Measurements from ENCODE around the gene CD74. TPM values are rescaled to one million over a fixed set of nuclear protein-coding genes. Genes with fewer than 3 reads are reported as not detected.

CD74 gene
- total RNA-seq, 3 donors from 2014 or later, result 382 to 393 (median 392) TPM

GRCh38 chr5:150451594-150451993 lies 38.9 kb upstream of the CD74 start:
- intact Hi-C loops (cut with DNase I; ENCODE audit: low total_unique reads), result no loop called here
- no peak overlapping the region for H3K4me3 ChIP-seq
- no peaks in the 10 kb centered on the region for H3K9me3 ChIP-seq
- TF ChIP-seq POLR2A (IDR thresholded peaks at IDR 0.05) (no peak), CTCF (IDR thresholded peaks at IDR 0.05) (no peak), POLR2AphosphoS5 (IDR thresholded peaks at IDR 0.05) (no peak)
- H3K4me1 ChIP-seq, result peaks cover 10 to 13% of the 10 kb centered on the region in 2 donors
- H3K27me3 ChIP-seq, result no peaks in the 10 kb centered on the region
- DNase-seq (ENCODE audit: low spot score in 2 of 2), result no peak
- H3K27ac ChIP-seq, result no peak overlapping the region
- peaks cover 8% of the 10 kb centered on the region for H3K36me3 ChIP-seq

- peak within 1 kb of the TSS; percentile 76 to 85 (median 82) for H3K4me3 ChIP-seq
- DNase-seq (ENCODE audit: low spot score in 2 of 2), result peak; percentile 94 to 96
- H3K27ac ChIP-seq, result peak within 1 kb of the TSS; percentile 95 to 98
- H3K36me3 ChIP-seq, result peaks cover 19% of the 10 kb centered on the region
- no peaks in the 10 kb centered on the region for H3K9me3 ChIP-seq
- no peaks in the 10 kb centered on the region for H3K27me3 ChIP-seq
- intact Hi-C loops (cut with DNase I; ENCODE audit: low total_unique reads), result loop anchor here (1.0 kb wide), 1 partner anchor 48 kb away; no protein-coding TSS in a partner anchor
- TF ChIP-seq POLR2AphosphoS5 (IDR thresholded peaks at IDR 0.05) (peak; percentile 92 to 98 (median 96)), CTCF (IDR thresholded peaks at IDR 0.05) (peak; percentile 92 to 96 (median 94)), POLR2A (IDR thresholded peaks at IDR 0.05) (peak; percentile 81)
- peaks cover 10 to 13% of the 10 kb centered on the region in 2 donors for H3K4me1 ChIP-seq
These were observed 37.0 kb upstream of the CD74 start, which contains the start of gene RPS14 for GRCh38 chr5:150449517-150450339. TSS of gene RPS14 (minus strand) at chr5:150449739. CDS start at chr5:150447733, 2,006 bp downstream.

- Histone ChIP-seq H3K27ac (peak overlapping the region; percentile 95 to 98), H3K27me3 (no peaks in the 10 kb centered on the region), H3K9me3 (no peaks in the 10 kb centered on the region), H3K4me1 (peaks cover 10 to 13% of the 10 kb centered on the region in 2 donors), H3K4me3 (peak overlapping the region; percentile 76 to 85 (median 82)), H3K36me3 (peaks cover 19% of the 10 kb centered on the region)
- no peak for TF ChIP-seq POLR2A (IDR thresholded peaks at IDR 0.05)
- no peak for TF ChIP-seq CTCF (IDR thresholded peaks at IDR 0.05)
- no peak for TF ChIP-seq POLR2AphosphoS5 (IDR thresholded peaks at IDR 0.05)
- no peak for DNase-seq (ENCODE audit: low spot score in 2 of 2)
- intact Hi-C loops (cut with DNase I; ENCODE audit: low total_unique reads), result loop anchor here (1.0 kb wide), 1 partner anchor 48 kb away; no protein-coding TSS in a partner anchor
These were observed 36.3 kb upstream of the CD74 start for GRCh38 chr5:150448952-150449516.

GRCh38 chr5:150448334-150448733 lies 35.6 kb upstream of the CD74 start:
- DNase-seq (ENCODE audit: low spot score in 2 of 2), result no peak
- TF ChIP-seq CTCF (IDR thresholded peaks at IDR 0.05) (no peak), POLR2AphosphoS5 (IDR thresholded peaks at IDR 0.05) (no peak), POLR2A (IDR thresholded peaks at IDR 0.05) (no peak)
- Histone ChIP-seq H3K27ac (peak overlapping the region; percentile 95 to 98), H3K27me3 (no peaks in the 10 kb centered on the region), H3K4me3 (peak overlapping the region; percentile 76 to 85 (median 82)), H3K36me3 (peaks cover 23% of the 10 kb centered on the region), H3K4me1 (peaks cover 10 to 13% of the 10 kb centered on the region in 2 donors), H3K9me3 (no peaks in the 10 kb centered on the region)
- intact Hi-C loops (cut with DNase I; ENCODE audit: low total_unique reads), result no loop called here

DNA sequence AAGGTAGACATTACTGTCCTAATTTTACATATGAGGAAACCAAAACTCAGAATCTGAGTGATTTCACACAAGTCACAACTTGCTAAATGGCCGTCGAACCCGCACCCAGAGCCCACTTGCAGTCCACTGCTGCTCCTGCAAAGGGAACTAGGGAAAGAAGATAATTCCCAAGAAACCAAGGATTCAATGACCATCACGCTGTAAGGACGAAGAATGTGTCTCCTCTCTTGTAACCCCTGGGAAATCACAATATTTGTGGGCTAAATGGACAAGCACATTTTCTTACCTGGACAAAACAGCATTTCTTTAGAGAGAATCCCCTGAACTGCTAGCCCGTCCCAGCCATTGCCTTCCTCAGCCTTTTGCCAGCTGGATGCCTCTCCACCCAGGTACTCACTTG lies 34.5 kb upstream of the CD74 start:
- Histone ChIP-seq H3K27me3 (no peaks in the 10 kb centered on the region), H3K27ac (no peak overlapping the region), H3K4me3 (peak overlapping the region in 1 of 3 donors; percentile 85), H3K36me3 (peaks cover 25% of the 10 kb centered on the region), H3K9me3 (no peaks in the 10 kb centered on the region), H3K4me1 (peaks cover 10 to 13% of the 10 kb centered on the region in 2 donors)
- intact Hi-C loops (cut with DNase I; ENCODE audit: low total_unique reads), result no loop called here
- no peak for DNase-seq (ENCODE audit: low spot score in 2 of 2)
- TF ChIP-seq CTCF (IDR thresholded peaks at IDR 0.05) (no peak), POLR2AphosphoS5 (IDR thresholded peaks at IDR 0.05) (no peak), POLR2A (IDR thresholded peaks at IDR 0.05) (no peak)

All from breast epithelium (tissue), 4 donors.